ENCODE data around the gene KCNN3. TPM values are rescaled to one million over a fixed set of nuclear protein-coding genes. Genes with fewer than 3 reads are reported as not detected.
A peak's percentile ranks its signal among the peaks of the same experiment; 100 is the strongest.

Gene KCNN3
- total RNA-seq, 2 experiments from 2014 or later = 0.25 to 0.26 TPM

- H3K4me3 Mint-ChIP-seq = no peak overlapping the region
- peaks cover 32% of the 10 kb centered on the region for H3K27me3 Mint-ChIP-seq (ENCODE audit: low read depth)
- no peak overlapping the region for H3K27ac Mint-ChIP-seq
- no peaks in the 10 kb centered on the region for H3K9me3 Mint-ChIP-seq
- intact Hi-C loops (cut with micrococcal nuclease) = no loop called here
- peaks cover 21% of the 10 kb centered on the region for H3K4me1 Mint-ChIP-seq (ENCODE audit: low read depth)
- CTCF ChIA-PET = interaction anchor here (0.6 to 1.0 kb wide), 8 partner anchors 17 to 306 kb away, joined by 3 to 6 read pairs (median 4); no protein-coding TSS in a partner anchor
- DNase-seq = no peak
- no peaks in the 10 kb centered on the region for H3K36me3 Mint-ChIP-seq (ENCODE audit: low read depth)
Observed at GRCh38 chr1:154865442-154866256, 4.4 kb downstream of the KCNN3 start.

GRCh38 chr1:154864189-154864975, 5.7 kb downstream of the KCNN3 start:
- Mint-ChIP-seq H3K9me3 (no peaks in the 10 kb centered on the region), H3K27ac (no peak overlapping the region), H3K27me3 (ENCODE audit: low read depth) (peaks cover 19% of the 10 kb centered on the region), H3K36me3 (ENCODE audit: low read depth) (no peaks in the 10 kb centered on the region), H3K4me3 (no peak overlapping the region), H3K4me1 (ENCODE audit: low read depth) (peaks cover 19% of the 10 kb centered on the region)
- CTCF ChIA-PET = no interaction called here
- intact Hi-C loops (cut with micrococcal nuclease) = no loop called here
- DNase-seq = no peak

- H3K4me3 Mint-ChIP-seq = no peak overlapping the region
Observed at GRCh38 chr1:154863315-154864174, 6.5 kb downstream of the KCNN3 start.

DNA sequence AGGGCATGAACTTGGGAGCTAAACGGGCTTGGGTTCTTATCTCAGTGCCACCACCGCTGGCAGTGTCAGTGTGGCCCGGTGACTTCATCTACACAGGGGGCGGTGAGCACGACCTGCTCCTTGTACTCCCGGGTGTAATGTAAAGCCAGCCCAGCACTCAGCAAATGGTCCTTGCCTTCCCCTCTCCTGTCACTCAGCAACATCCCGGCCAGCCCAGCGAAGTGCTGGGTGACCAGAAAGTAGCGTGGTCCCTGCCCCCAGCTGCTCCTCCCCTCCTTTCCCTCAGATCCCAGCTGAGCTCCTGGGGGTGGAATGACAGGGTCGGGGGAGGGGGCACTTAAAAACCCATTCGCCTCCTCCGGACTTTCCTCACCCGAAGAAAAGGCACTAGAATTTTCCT, 7.2 kb downstream of the KCNN3 start:
- DNase-seq = no peak
- CTCF ChIA-PET = no interaction called here
- H3K4me3 Mint-ChIP-seq = no peak overlapping the region
- intact Hi-C loops (cut with micrococcal nuclease) = no loop called here
- H3K27ac Mint-ChIP-seq = no peak overlapping the region
- H3K9me3 Mint-ChIP-seq = no peaks in the 10 kb centered on the region
- H3K4me1 Mint-ChIP-seq (ENCODE audit: low read depth) = peaks cover 13% of the 10 kb centered on the region
- peaks cover 5% of the 10 kb centered on the region for H3K27me3 Mint-ChIP-seq (ENCODE audit: low read depth)
- no peaks in the 10 kb centered on the region for H3K36me3 Mint-ChIP-seq (ENCODE audit: low read depth)

More at GRCh38 chr1:154863315-154864174, 6.5 kb downstream of the KCNN3 start:
- no peaks in the 10 kb centered on the region for H3K9me3 Mint-ChIP-seq
- intact Hi-C loops (cut with micrococcal nuclease) = no loop called here
- H3K36me3 Mint-ChIP-seq (ENCODE audit: low read depth) = no peaks in the 10 kb centered on the region
- H3K27me3 Mint-ChIP-seq (ENCODE audit: low read depth) = peaks cover 11% of the 10 kb centered on the region
- peak overlapping the region; percentile 32 for H3K27ac Mint-ChIP-seq
- peak; percentile 38 for DNase-seq
- H3K4me1 Mint-ChIP-seq (ENCODE audit: low read depth) = peaks cover 13% of the 10 kb centered on the region
- CTCF ChIA-PET = no interaction called here

DNA sequence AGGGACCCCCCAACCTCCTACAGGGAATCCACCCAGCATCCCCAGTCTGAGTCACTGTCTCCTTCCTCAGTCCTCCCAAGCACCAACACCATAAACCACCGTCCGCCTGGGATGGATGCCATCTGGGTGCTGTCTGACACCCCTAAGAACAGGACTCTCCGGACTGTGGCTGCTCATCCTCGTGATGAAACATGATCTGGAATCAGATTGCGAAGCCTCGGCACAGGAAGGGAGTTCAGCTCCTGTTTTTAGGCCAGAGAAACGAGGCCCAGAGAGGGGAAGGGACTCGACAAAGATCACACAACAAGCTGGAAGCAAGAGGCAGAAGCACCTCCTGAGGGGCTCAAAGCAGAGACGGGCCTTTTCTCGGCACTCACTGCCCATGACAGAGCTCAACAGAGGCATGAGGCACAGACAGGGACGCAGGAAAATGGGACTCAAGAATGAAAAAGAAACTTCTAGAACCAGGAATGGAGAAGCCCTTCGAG, 8.4 kb downstream of the KCNN3 start:
- Mint-ChIP-seq H3K36me3 (ENCODE audit: low read depth) (no peaks in the 10 kb centered on the region), H3K27ac (no peak overlapping the region), H3K9me3 (no peaks in the 10 kb centered on the region), H3K27me3 (ENCODE audit: low read depth) (peaks cover 1% of the 10 kb centered on the region), H3K4me1 (ENCODE audit: low read depth) (peaks cover 13% of the 10 kb centered on the region), H3K4me3 (no peak overlapping the region)
- DNase-seq = no peak
- intact Hi-C loops (cut with micrococcal nuclease) = no loop called here
- CTCF ChIA-PET = no interaction called here

DNA sequence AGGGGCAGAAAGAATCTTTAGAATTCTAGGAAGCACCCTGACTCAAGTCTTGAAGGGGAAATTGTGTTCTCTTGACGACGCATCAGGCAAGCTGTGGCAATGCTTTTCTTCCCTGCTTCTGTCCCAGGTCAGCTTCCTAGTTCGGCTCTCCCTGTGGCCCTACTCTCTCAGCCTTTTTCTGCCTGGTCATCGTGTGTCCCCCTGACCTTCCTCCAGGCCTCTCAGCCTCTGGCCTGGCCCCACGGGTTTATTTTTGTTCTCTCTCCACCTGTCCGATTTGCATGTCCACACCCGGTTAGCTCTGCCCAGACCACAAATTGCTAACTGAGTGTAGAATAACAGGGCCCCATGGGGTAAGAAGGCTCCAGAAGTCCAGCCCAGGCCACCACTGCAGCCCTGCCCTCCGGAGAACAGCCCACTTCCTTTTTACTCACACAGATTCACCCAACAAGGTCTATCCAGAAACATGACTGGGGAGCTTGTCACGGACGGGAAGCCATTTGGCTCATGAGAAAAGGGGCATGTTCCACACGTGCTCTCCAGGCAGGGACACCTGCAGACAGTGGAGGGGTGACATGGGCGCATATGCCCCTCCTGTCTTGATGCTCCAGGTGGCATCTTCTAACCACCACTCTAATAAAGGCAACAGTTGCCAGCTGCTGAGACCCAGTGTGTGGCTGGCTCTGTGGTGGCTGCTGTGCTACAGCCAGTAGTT, 9.8 kb downstream of the KCNN3 start:
- CTCF ChIA-PET = no interaction called here
- Mint-ChIP-seq H3K4me1 (ENCODE audit: low read depth) (peaks cover 17% of the 10 kb centered on the region), H3K27me3 (ENCODE audit: low read depth) (peaks cover 1% of the 10 kb centered on the region), H3K36me3 (ENCODE audit: low read depth) (no peaks in the 10 kb centered on the region), H3K4me3 (no peak overlapping the region), H3K27ac (peak overlapping the region; percentile 52), H3K9me3 (no peaks in the 10 kb centered on the region)
- peak; percentile 42 for DNase-seq
- intact Hi-C loops (cut with micrococcal nuclease) = no loop called here

GRCh38 chr1:154859786-154860155, 10.3 kb downstream of the KCNN3 start:
- H3K27me3 Mint-ChIP-seq (ENCODE audit: low read depth) = peaks cover 1% of the 10 kb centered on the region
- H3K4me1 Mint-ChIP-seq (ENCODE audit: low read depth) = peaks cover 17% of the 10 kb centered on the region
- no peaks in the 10 kb centered on the region for H3K36me3 Mint-ChIP-seq (ENCODE audit: low read depth)
- H3K4me3 Mint-ChIP-seq = no peak overlapping the region
- peak overlapping the region; percentile 52 for H3K27ac Mint-ChIP-seq
- DNase-seq = peak; percentile 29
- CTCF ChIA-PET = interaction anchor here (1.2 kb wide), 1 partner anchor 10 kb away, joined by 3 read pairs; the partner anchor contains the start of gene KCNN3
- intact Hi-C loops (cut with micrococcal nuclease) = loop anchor here (1.0 kb wide), 1 partner anchor 10 kb away; no protein-coding TSS in a partner anchor
- no peaks in the 10 kb centered on the region for H3K9me3 Mint-ChIP-seq

DNA sequence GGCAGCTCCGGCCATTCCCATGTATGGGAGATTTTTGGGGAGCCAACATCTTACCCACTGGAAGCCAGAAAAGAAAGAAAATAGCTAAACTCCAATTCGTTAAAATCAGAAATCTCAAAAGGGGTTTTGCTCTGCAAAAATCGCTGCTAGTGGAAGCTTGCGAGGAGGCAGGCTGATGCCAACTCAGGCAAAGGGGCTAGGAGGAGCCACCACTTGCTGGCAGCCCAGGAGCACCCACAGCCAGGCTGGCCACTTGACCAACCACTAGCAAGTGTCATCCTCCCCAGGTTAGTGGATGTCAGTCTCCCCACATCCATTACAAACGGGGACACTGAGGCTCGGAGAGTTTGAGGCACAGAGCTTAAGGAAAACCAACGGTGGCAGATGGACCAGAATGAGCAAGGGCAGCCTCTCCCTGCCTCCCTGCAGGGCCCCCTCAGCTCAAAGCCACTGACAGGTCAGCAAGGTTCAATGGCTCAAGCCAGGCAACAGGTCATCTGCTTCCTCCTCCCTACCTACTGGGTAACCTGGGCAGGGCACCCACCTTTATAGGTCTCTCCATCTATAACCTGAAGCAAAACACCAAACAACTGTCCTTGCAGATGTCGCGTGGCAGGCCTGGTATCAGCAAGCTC, 10.8 kb downstream of the KCNN3 start:
- CTCF ChIA-PET = interaction anchor here (1.1 to 1.2 kb wide), 2 partner anchors 11 to 189 kb away, joined by 3 read pairs; partner anchors contain the start of gene KCNN3
- intact Hi-C loops (cut with micrococcal nuclease) = loop anchor here (1.0 kb wide), 1 partner anchor 10 kb away; no protein-coding TSS in a partner anchor
- Mint-ChIP-seq H3K4me3 (no peak overlapping the region), H3K9me3 (no peaks in the 10 kb centered on the region), H3K4me1 (ENCODE audit: low read depth) (peaks cover 17% of the 10 kb centered on the region), H3K27me3 (ENCODE audit: low read depth) (peaks cover 1% of the 10 kb centered on the region), H3K27ac (peak overlapping the region; percentile 27), H3K36me3 (ENCODE audit: low read depth) (no peaks in the 10 kb centered on the region)
- no peak for DNase-seq

GRCh38 chr1:154857441-154858215, 12.5 kb downstream of the KCNN3 start:
- no peaks in the 10 kb centered on the region for H3K36me3 Mint-ChIP-seq (ENCODE audit: low read depth)
- peaks cover 1% of the 10 kb centered on the region for H3K27me3 Mint-ChIP-seq (ENCODE audit: low read depth)
- H3K9me3 Mint-ChIP-seq = no peaks in the 10 kb centered on the region
- intact Hi-C loops (cut with micrococcal nuclease) = no loop called here
- peaks cover 11% of the 10 kb centered on the region for H3K4me1 Mint-ChIP-seq (ENCODE audit: low read depth)
- no peak overlapping the region for H3K4me3 Mint-ChIP-seq
- CTCF ChIA-PET = interaction anchor here (0.7 to 1.5 kb wide), 3 partner anchors 9 to 298 kb away, joined by 3 to 4 read pairs (median 3); no protein-coding TSS in a partner anchor
- no peak overlapping the region for H3K27ac Mint-ChIP-seq
- DNase-seq = no peak

GRCh38 chr1:154857022-154857421, 13.1 kb downstream of the KCNN3 start:
- Mint-ChIP-seq H3K27ac (no peak overlapping the region), H3K4me1 (ENCODE audit: low read depth) (peaks cover 11% of the 10 kb centered on the region), H3K27me3 (ENCODE audit: low read depth) (peaks cover 1% of the 10 kb centered on the region), H3K9me3 (no peaks in the 10 kb centered on the region), H3K4me3 (no peak overlapping the region), H3K36me3 (ENCODE audit: low read depth) (no peaks in the 10 kb centered on the region)
- no peak for DNase-seq
- intact Hi-C loops (cut with micrococcal nuclease) = no loop called here
- CTCF ChIA-PET = interaction anchor here (0.9 to 1.5 kb wide), 2 partner anchors 96 to 297 kb away, joined by 3 to 4 read pairs; no protein-coding TSS in a partner anchor

All from activated naive CD4-positive, alpha-beta T cell treated with anti-CD3 and anti-CD28 coated beads for 36 hours (primary cell).